ENCODE data around the gene SGMS1.
"Not testable (repeated sequence)": the region's sequence is repeated elsewhere in the genome, so short reads cannot be mapped to it uniquely, and the experiment has no call there.

The SGMS1 gene

DNA sequence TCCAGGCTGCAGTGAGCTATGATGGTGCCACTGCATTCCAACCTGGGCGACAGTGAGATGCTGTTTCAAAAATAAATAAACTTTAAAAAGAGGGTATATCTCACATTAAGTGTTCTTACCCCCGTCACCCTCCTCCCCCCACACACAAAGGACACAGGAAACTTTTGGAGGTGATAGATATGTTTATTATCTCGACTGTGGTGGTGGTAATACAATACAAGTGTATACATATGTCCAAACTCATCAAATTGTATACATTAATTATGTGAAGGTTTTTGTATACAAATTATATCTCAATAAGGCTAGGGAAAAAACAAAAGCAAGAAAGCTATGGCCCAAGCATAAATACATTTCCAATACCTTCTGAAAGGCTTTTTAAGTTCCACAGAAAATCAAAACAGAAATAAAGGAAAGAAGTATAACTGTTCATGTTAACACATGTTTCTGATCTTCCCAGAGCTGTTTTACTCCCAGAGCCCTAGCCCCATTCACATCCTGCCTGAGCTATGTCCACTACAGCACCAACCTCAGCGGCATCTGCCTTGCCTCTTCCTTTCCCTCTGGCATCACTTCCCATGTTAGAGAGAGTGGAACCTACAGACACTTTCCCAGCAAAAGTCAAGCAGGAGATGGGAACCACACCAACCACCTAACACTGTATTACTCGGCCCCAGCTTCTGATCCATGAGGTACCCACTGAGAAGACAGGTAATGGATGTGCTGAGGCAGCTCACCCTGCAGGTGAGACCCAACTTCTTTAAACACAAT is 48.1 kb downstream of the SGMS1 start:
- FAIRE-seq (no peak), DNase-seq (ENCODE audit: insufficient read length, low spot score) (no peak)
- TF ChIP-seq PAX5 (IDR thresholded peaks at IDR 0.05; ENCODE audit: insufficient read depth, low read length, severe bottlenecking), result no peak
- TF ChIP-seq SPI1 (IDR thresholded peaks at IDR 0.05; ENCODE audit: low read depth, low read length), result no peak
- TF ChIP-seq POLR2A (IDR thresholded peaks at IDR 0.05; ENCODE audit: low read depth, low read length), result no peak
- TF ChIP-seq POU2F2 (IDR thresholded peaks at IDR 0.05; ENCODE audit: low read depth, low read length), result no peak
- no peak for TF ChIP-seq POLR2AphosphoS5 (IDR thresholded peaks at IDR 0.05; ENCODE audit: low read depth, low read length)
- no peak for TF ChIP-seq TAF1 (IDR thresholded peaks at IDR 0.05; ENCODE audit: low read depth, low read length)

DNA sequence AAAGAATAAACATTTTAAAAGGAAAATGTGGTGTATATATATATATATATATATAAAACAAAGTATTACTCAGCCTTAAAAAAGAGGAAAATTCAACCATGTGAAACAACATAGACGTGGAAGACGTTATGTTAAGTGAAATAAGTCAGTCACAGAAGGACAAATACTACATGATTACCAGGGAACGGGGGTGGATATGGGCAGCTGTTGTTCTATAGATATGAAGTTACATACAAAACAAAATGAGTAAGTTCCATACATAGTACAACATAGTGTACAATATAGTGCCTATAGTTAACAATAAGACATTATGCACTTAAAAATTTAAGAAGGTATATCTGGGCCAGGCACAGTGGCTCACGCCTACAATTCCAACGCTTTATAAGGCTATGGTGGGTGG is 48.8 kb downstream of the SGMS1 start:
- FAIRE-seq (no peak), DNase-seq (ENCODE audit: insufficient read length, low spot score) (no peak)
- TF ChIP-seq TAF1 (IDR thresholded peaks at IDR 0.05; ENCODE audit: low read depth, low read length) (no peak), SPI1 (IDR thresholded peaks at IDR 0.05; ENCODE audit: low read depth, low read length) (no peak), PAX5 (IDR thresholded peaks at IDR 0.05; ENCODE audit: insufficient read depth, low read length, severe bottlenecking) (no peak), POLR2AphosphoS5 (IDR thresholded peaks at IDR 0.05; ENCODE audit: low read depth, low read length) (no peak), POLR2A (IDR thresholded peaks at IDR 0.05; ENCODE audit: low read depth, low read length) (no peak), POU2F2 (IDR thresholded peaks at IDR 0.05; ENCODE audit: low read depth, low read length) (no peak)

DNA sequence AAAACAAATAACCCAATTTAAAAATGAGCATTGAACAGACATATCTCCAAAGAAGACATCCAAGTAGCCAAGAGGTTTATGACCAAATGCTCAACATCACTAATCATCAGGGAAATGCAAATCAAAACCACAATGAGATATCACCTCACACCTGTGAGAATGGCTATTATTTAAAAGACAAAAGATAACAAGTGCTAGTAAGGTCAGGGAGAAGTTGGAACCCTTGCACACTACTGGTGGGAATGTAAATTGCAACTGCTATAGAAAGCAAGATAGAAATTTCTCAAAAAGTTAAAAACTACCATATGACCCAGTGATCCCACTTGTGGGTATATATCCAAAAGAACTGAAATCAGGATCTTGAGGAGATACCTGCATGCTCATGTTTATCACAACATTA is 49.5 kb downstream of the SGMS1 start:
- FAIRE-seq, result no peak
- no peak for DNase-seq (ENCODE audit: insufficient read length, low spot score)

DNA sequence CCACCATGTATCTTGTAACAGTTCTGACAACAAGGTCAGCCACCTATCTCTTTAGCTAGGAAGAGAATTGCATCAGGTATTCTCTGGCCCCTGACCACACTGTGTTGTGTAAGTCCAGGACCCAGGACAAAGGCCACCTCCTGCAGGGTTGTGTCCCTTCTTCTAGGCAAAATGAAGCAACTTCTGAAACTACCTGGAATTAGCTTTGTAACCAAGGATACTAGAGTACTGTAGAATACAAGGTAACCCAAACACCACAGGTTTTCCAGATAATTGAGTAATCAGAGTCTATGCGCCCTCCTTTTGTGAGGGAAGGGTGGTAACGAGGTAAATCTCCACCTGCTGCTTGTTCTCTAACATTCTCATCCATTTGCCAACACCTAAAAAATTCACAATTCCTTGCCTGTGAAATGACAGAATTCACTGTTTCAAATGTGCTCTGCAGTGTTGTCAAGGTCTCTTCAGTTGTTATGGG is 51.7 kb downstream of the SGMS1 start:
- FAIRE-seq (no peak), DNase-seq (ENCODE audit: insufficient read length, low spot score) (no peak)
- TF ChIP-seq SPI1 (IDR thresholded peaks at IDR 0.05; ENCODE audit: low read depth, low read length) (no peak), TAF1 (IDR thresholded peaks at IDR 0.05; ENCODE audit: low read depth, low read length) (no peak), PAX5 (IDR thresholded peaks at IDR 0.05; ENCODE audit: insufficient read depth, low read length, severe bottlenecking) (no peak), POU2F2 (IDR thresholded peaks at IDR 0.05; ENCODE audit: low read depth, low read length) (no peak), POLR2AphosphoS5 (IDR thresholded peaks at IDR 0.05; ENCODE audit: low read depth, low read length) (no peak), POLR2A (IDR thresholded peaks at IDR 0.05; ENCODE audit: low read depth, low read length) (no peak)

More for the DNA sequence above, 49.5 kb downstream of the SGMS1 start:
- TF ChIP-seq POLR2AphosphoS5 (IDR thresholded peaks at IDR 0.05; ENCODE audit: low read depth, low read length) (no peak), POLR2A (IDR thresholded peaks at IDR 0.05; ENCODE audit: low read depth, low read length) (no peak), TAF1 (IDR thresholded peaks at IDR 0.05; ENCODE audit: low read depth, low read length) (no peak), SPI1 (IDR thresholded peaks at IDR 0.05; ENCODE audit: low read depth, low read length) (no peak), POU2F2 (IDR thresholded peaks at IDR 0.05; ENCODE audit: low read depth, low read length) (no peak), PAX5 (IDR thresholded peaks at IDR 0.05; ENCODE audit: insufficient read depth, low read length, severe bottlenecking) (no peak)

DNA sequence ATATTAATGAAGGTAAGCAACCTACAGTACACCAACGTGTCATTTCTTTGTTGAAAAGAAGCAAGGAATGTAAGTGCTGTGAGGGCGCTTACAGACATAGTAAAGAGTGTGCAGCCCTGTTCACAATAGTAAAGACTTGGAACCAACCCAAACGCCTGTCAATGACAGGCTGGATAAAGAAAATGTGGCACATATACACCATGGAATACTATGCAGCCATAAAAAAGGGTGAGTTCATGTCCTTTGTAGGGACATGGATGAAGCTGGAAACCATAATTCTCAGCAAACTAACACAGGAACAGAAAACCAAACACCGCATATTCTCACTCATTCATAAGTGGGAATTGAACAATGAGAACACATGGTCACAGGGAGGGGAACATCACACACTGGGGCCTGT is 55.0 kb downstream of the SGMS1 start:
- FAIRE-seq; DNase-seq (ENCODE audit: insufficient read length, low spot score): not testable (repeated sequence)

DNA sequence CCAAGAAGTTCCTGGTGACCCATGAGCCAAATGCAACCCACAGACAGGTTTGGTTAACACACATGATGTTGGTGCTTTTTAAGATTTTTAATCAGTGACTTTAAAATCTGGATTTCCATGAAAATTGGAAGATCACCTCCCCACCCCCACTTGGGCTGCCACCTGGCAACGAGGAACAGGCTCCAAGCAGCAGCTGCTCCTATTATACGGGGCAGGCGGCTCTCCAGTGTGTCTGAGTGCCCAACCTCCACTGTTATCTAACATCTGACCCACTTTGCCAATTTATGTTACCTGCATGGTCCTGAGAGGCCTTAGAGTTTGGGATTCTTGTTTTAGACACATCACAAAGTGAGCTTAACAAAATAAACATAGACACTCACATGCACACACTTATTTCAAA is 56.4 kb downstream of the SGMS1 start:
- no peak for DNase-seq (ENCODE audit: insufficient read length, low spot score)
- FAIRE-seq, result no peak
- TF ChIP-seq TAF1 (IDR thresholded peaks at IDR 0.05; ENCODE audit: low read depth, low read length) (no peak), POLR2A (IDR thresholded peaks at IDR 0.05; ENCODE audit: low read depth, low read length) (no peak), POLR2AphosphoS5 (IDR thresholded peaks at IDR 0.05; ENCODE audit: low read depth, low read length) (no peak), POU2F2 (IDR thresholded peaks at IDR 0.05; ENCODE audit: low read depth, low read length) (no peak), SPI1 (IDR thresholded peaks at IDR 0.05; ENCODE audit: low read depth, low read length) (no peak), PAX5 (IDR thresholded peaks at IDR 0.05; ENCODE audit: insufficient read depth, low read length, severe bottlenecking) (no peak)

DNA sequence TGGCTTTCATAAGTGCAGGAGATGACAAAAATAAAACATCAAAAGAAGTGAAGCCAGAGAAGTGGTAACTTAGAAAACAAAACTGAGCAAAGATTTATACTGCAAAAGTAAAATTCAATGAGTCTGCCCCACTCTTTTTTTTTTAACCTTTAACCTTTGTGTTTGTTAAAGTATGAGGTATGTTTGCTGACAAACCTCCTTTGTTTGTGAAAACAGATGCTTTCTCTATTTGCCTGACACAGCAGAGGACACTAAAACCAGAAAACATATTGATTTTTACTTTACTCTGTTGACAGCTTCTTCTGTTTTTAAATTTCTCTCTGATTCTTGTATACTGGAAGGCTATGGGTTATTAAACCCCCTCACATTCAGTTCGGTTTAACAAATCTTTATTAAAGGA is 57.6 kb downstream of the SGMS1 start:
- no peak for TF ChIP-seq PAX5 (IDR thresholded peaks at IDR 0.05; ENCODE audit: insufficient read depth, low read length, severe bottlenecking)
- TF ChIP-seq POLR2A (IDR thresholded peaks at IDR 0.05; ENCODE audit: low read depth, low read length), result no peak
- TF ChIP-seq TAF1 (IDR thresholded peaks at IDR 0.05; ENCODE audit: low read depth, low read length), result no peak
- no peak for TF ChIP-seq POLR2AphosphoS5 (IDR thresholded peaks at IDR 0.05; ENCODE audit: low read depth, low read length)
- no peak for TF ChIP-seq SPI1 (IDR thresholded peaks at IDR 0.05; ENCODE audit: low read depth, low read length)
- no peak for TF ChIP-seq POU2F2 (IDR thresholded peaks at IDR 0.05; ENCODE audit: low read depth, low read length)
- DNase-seq (ENCODE audit: insufficient read length, low spot score) (no peak), FAIRE-seq (no peak)

DNA sequence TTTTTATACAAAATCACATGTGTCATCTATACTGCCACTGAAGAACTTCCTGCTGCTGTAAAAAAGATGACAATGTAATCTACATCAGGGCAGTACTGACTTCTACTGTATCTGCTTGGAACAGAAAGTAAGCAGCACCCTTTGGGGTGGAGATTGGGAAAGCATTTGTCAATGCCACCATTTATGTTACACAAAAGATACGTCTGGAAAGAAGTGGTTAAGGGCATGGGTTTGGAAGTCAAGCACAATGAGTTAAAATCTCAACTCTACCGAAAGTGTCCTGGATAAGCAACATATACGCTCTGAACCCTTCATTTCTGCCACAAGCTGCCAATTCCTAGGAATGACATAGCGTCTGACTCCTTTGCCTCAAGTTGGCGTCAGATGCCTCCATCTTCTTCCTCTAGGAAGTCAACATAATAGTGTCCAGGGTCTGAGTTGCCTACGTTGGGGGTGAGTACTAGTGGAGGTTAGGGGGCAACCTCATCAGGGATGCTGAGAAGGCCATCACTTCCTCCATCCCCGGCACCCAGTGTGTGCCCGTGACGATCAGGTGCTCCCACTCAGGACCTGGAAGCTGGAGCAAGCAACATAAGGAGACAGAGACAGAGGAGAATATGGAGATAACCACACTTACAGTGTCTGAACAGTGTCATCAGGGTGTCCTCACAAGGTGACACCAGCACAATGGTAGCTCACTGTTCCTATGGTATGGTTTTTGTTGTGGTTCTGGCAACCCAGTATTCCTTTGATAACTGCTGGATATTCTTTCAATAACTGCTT is 58.3 kb downstream of the SGMS1 start:
- TF ChIP-seq POLR2A (IDR thresholded peaks at IDR 0.05; ENCODE audit: low read depth, low read length) (no peak), POLR2AphosphoS5 (IDR thresholded peaks at IDR 0.05; ENCODE audit: low read depth, low read length) (no peak), SPI1 (IDR thresholded peaks at IDR 0.05; ENCODE audit: low read depth, low read length) (no peak), TAF1 (IDR thresholded peaks at IDR 0.05; ENCODE audit: low read depth, low read length) (no peak), POU2F2 (IDR thresholded peaks at IDR 0.05; ENCODE audit: low read depth, low read length) (no peak)
- FAIRE-seq (peak; percentile 55), DNase-seq (ENCODE audit: insufficient read length, low spot score) (no peak)

DNA sequence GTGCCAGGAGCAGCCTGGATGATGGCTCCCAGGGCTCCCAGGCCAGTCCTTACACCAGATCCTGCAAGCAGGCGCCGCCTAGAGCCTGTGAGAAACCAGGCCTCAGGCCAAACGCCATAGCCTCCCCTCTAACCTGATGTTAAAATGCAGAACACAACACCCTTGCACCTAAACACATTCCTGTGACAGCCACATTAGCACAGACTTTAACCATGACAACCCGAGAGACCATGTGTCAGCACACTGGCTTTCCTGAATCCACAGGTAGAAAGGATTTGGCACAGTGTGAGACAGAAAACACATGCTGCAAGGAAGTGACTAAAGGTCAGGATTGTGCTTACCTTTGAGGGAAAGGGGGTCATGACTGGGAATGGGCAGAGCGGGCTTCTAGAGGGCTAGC is 59.9 kb downstream of the SGMS1 start:
- TF ChIP-seq SPI1 (IDR thresholded peaks at IDR 0.05; ENCODE audit: low read depth, low read length) (no peak), POU2F2 (IDR thresholded peaks at IDR 0.05; ENCODE audit: low read depth, low read length) (no peak), TAF1 (IDR thresholded peaks at IDR 0.05; ENCODE audit: low read depth, low read length) (no peak), POLR2A (IDR thresholded peaks at IDR 0.05; ENCODE audit: low read depth, low read length) (no peak), PAX5 (IDR thresholded peaks at IDR 0.05; ENCODE audit: insufficient read depth, low read length, severe bottlenecking) (no peak)
- DNase-seq (ENCODE audit: insufficient read length, low spot score), result no peak
- FAIRE-seq, result no peak

Data from GM12891 (cell line).